Muscle of leg (tissue), 11 donors: ENCODE results near the gene ACTN3. TPM values are rescaled to one million over a fixed set of nuclear protein-coding genes. Genes with fewer than 3 reads are reported as not detected.

Experiments used
- DNase-seq: peaks from one replicate; pipeline ENCODE4 v3.0.0; 2013
- H3K27ac ChIP-seq: one replicate; pipeline ENCODE4 v1.5.1; 2013; ENCODE audit warnings: mild to moderate bottlenecking, low read length, control low read depth
- H3K27me3 ChIP-seq: one replicate; pipeline ENCODE4 v1.6.1; 2013; ENCODE audit warnings: low read length; ENCODE audit not compliant: control insufficient read depth, insufficient read depth
- H3K36me3 ChIP-seq: one replicate; pipeline ENCODE4 v1.6.1; 2013; ENCODE audit warnings: low read length; ENCODE audit not compliant: control insufficient read depth, insufficient read depth
- H3K4me1 ChIP-seq: one replicate; pipeline ENCODE4 v1.6.1; 2013; ENCODE audit warnings: low read length; ENCODE audit not compliant: control insufficient read depth, insufficient read depth
- H3K4me3 ChIP-seq: one replicate; pipeline ENCODE4 v1.5.1; 2013; ENCODE audit warnings: low read length, control low read depth
- H3K9me3 ChIP-seq: replicated peaks from 2 replicates; pipeline ENCODE4 v1.6.1; 2013; ENCODE audit warnings: low read depth, low read length; ENCODE audit not compliant: control insufficient read depth
- WGBS: methylation state at CpG from one replicate; pipeline ENCODE4 v1.1.5; 2013; ENCODE audit warnings: missing lambda C conversion rate; ENCODE audit not compliant: insufficient coverage; 5-methylcytosine and 5-hydroxymethylcytosine counted together
- polyA plus RNA-seq, 8 donors: library from polyadenylated mRNA; unstranded; fragments of 120-200 nt; gene quantifications; one replicate each; pipeline versions ENCODE4 v1.2.1 to v1.2.3, GENCODE V29; 2013; ENCODE audit warnings: inconsistent platforms in 1 of 8, low replicate concordance in 1 of 8; ENCODE audit not compliant: insufficient read length in 8 of 8, insufficient read depth in 1 of 8
- total RNA-seq: library from RNA; stranded (reverse); fragments of 120-200 nt; gene quantifications from one replicate; pipeline ENCODE4 v1.2.4, GENCODE V29; 2013

ACTN3 gene
- total and polyA plus RNA-seq, 9 donors: 8.3 to 162 (median 41.7) TPM

GRCh38 chr11:66609721-66610617 is 63.3 kb downstream of the ACTN3 start:
- Histone ChIP-seq H3K27ac (no peak overlapping the region), H3K27me3 (no peaks in the 10 kb centered on the region), H3K4me3 (no peak overlapping the region), H3K36me3 (peaks cover 19% of the 10 kb centered on the region), H3K4me1 (peaks cover 3% of the 10 kb centered on the region), H3K9me3 (no peaks in the 10 kb centered on the region)
- no peak for DNase-seq
- 92% methylated on average over 2 of the region's 4 CpGs for WGBS

- Histone ChIP-seq H3K4me1 (peaks cover 6% of the 10 kb centered on the region), H3K36me3 (no peaks in the 10 kb centered on the region), H3K9me3 (no peaks in the 10 kb centered on the region), H3K4me3 (no peak overlapping the region), H3K27ac (no peak overlapping the region), H3K27me3 (no peaks in the 10 kb centered on the region)
- no peak for DNase-seq
- WGBS: 100% methylated on average over 1 of the region's 1 CpG
These were observed 65.8 kb downstream of the ACTN3 start for GRCh38 chr11:66612458-66612857.

Other genes starting within 250 kb of the ACTN3 start
- 24.5 TPM for gene CD248, start 229.9 kb upstream of the ACTN3 start, total RNA-seq
- 100 to 1,000 TPM in 4 of 8 donors, 10 to 100 TPM in 4; 65.9 to 134 (median 98.9) TPM for gene CD248, start 229.9 kb upstream of the ACTN3 start, polyA plus RNA-seq
- 6.0 TPM for gene RIN1, start 210.5 kb upstream of the ACTN3 start, total RNA-seq
- 1 to 10 TPM; 5.3 to 9.6 (median 7.7) TPM for gene RIN1, start 210.5 kb upstream of the ACTN3 start, polyA plus RNA-seq
- gene BRMS1, start 201.8 kb upstream of the ACTN3 start, total RNA-seq: 25.0 TPM
- gene BRMS1, start 201.8 kb upstream of the ACTN3 start, polyA plus RNA-seq: 10 to 100 TPM; 20.5 to 27.0 (median 23.6) TPM
- gene B4GAT1, start 199.3 kb upstream of the ACTN3 start, total RNA-seq: 25.7 TPM
- gene B4GAT1, start 199.3 kb upstream of the ACTN3 start, polyA plus RNA-seq: 10 to 100 TPM; 17.7 to 24.1 (median 22.9) TPM
- gene SLC29A2, start 175.1 kb upstream of the ACTN3 start, total RNA-seq: 10.1 TPM
- 10 to 100 TPM; 16.2 to 35.4 (median 30.0) TPM for gene SLC29A2, start 175.1 kb upstream of the ACTN3 start, polyA plus RNA-seq
- 0.27 TPM for gene NPAS4, start 125.9 kb upstream of the ACTN3 start, total RNA-seq
- under 1 TPM in 7 of 8 donors, not detected in 1; 0.05 to 0.57 (median 0.14) TPM for gene NPAS4, start 125.9 kb upstream of the ACTN3 start, polyA plus RNA-seq
- 59.0 TPM for gene MRPL11, start 108.1 kb upstream of the ACTN3 start, total RNA-seq
- gene MRPL11, start 108.1 kb upstream of the ACTN3 start, polyA plus RNA-seq: 10 to 100 TPM; 49.6 to 62.4 (median 54.9) TPM
- 8.2 TPM for gene PELI3, start 80.0 kb upstream of the ACTN3 start, total RNA-seq
- 1 to 10 TPM; 4.7 to 6.5 (median 5.7) TPM for gene PELI3, start 80.0 kb upstream of the ACTN3 start, polyA plus RNA-seq
- gene DPP3, start 66.5 kb upstream of the ACTN3 start, total RNA-seq: 22.3 TPM
- gene DPP3, start 66.5 kb upstream of the ACTN3 start, polyA plus RNA-seq: 10 to 100 TPM; 18.5 to 27.2 (median 23.1) TPM
- gene BBS1, start 36.3 kb upstream of the ACTN3 start, total RNA-seq: 18.8 TPM
- 10 to 100 TPM; 13.2 to 22.6 (median 17.4) TPM for gene BBS1, start 36.3 kb upstream of the ACTN3 start, polyA plus RNA-seq
- 3.5 TPM for gene ZDHHC24, start 855 bp upstream of the ACTN3 start, total RNA-seq
- gene ZDHHC24, start 855 bp upstream of the ACTN3 start, polyA plus RNA-seq: 1 to 10 TPM; 3.2 to 4.7 (median 3.8) TPM
- gene CTSF, start 21.7 kb downstream of the ACTN3 start, total RNA-seq: 29.0 TPM
- 10 to 100 TPM; 22.4 to 36.7 (median 25.8) TPM for gene CTSF, start 21.7 kb downstream of the ACTN3 start, polyA plus RNA-seq
- 0.09 TPM for gene CCDC87, start 46.2 kb downstream of the ACTN3 start, total RNA-seq
- gene CCDC87, start 46.2 kb downstream of the ACTN3 start, polyA plus RNA-seq: under 1 TPM; 0.10 to 0.15 (median 0.13) TPM
- 32.1 TPM for gene CCS, start 46.3 kb downstream of the ACTN3 start, total RNA-seq
- 10 to 100 TPM; 30.1 to 49.2 (median 39.2) TPM for gene CCS, start 46.3 kb downstream of the ACTN3 start, polyA plus RNA-seq
- gene RBM14, start 69.7 kb downstream of the ACTN3 start, total RNA-seq: 25.9 TPM
- 10 to 100 TPM; 35.2 to 56.5 (median 42.9) TPM for gene RBM14, start 69.7 kb downstream of the ACTN3 start, polyA plus RNA-seq
- gene RBM4, start 91.8 kb downstream of the ACTN3 start, total RNA-seq: 98.1 TPM
- 100 to 1,000 TPM; 123 to 167 (median 148) TPM for gene RBM4, start 91.8 kb downstream of the ACTN3 start, polyA plus RNA-seq
- gene RBM4B, start 131.0 kb downstream of the ACTN3 start, total RNA-seq: 26.7 TPM
- 10 to 100 TPM; 28.3 to 42.8 (median 31.7) TPM for gene RBM4B, start 131.0 kb downstream of the ACTN3 start, polyA plus RNA-seq
- 13.3 TPM for gene SPTBN2, start 182.3 kb downstream of the ACTN3 start, total RNA-seq
- gene SPTBN2, start 182.3 kb downstream of the ACTN3 start, polyA plus RNA-seq: 10 to 100 TPM in 6 of 8 donors, 1 to 10 TPM in 2; 8.6 to 19.0 (median 16.9) TPM